T-helper 9 cell (primary cell): ENCODE results near the gene INSYN2B.
"Not testable (repeated sequence)": the region's sequence is repeated elsewhere in the genome, so short reads cannot be mapped to it uniquely, and the experiment has no call there.

Source experiments
- DNase-seq: peaks from one replicate; pipeline ENCODE4 v3.0.0-alpha.2; 2020

Gene INSYN2B

DNA sequence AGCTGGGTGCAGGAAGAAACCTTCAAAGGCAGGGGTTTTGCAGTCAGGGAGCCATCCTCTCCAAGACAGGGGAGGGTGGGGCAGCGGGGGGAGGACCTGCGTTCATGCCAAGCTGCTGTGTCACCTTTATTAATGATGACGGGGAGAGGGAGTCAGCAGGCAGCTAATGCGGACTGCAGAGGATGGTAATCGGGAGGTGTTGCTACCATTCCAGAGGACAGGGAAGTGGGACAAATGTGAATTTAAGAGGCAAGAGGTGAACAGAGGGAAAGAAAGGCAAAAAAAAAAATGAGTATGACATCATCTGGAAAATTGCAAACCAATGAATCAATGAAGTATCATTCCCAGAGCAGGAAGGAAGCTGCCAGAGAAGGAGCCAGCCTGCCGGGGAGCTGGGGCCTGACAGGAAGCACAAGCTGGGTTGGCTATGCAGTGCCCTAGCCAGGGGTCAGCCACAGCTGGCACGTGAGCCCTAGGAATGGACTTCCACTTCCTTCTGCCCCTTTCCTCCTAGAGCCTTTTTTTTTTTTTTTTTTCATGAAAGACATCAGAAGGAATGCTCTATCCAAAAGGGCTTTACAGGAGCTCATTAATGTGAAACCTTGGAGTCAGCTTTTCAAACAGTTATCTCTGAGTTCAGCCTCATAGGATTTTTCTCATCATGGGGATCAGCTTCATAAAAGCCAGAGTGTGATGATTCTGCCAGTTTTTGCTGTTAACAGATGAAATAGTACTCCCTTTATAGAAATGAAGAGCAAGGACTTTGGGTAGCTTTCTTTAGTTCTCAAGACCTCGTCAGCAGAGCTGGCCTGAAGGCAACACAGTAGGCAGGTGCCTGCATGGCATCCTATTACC is 9.2 kb downstream of the INSYN2B start:
- DNase-seq: no peak

DNA sequence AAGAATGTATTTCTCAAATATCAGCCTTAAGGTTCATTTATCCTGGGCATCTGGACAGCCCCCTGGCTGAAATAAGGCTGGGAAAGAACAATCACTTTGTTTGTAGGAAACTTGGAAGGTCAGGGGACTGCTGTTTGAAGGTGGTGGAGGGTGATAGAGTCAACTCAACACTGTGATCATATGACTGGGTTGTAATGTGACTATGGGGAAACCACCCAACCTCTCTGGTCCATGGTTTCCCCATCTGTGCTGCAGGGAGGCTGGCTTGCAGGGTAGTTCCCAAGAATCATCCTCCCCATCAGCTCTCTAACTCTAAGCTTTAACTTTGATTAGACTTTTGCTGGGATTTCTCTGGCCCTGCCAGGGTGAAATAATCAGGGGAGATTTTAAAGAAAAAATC is 10.0 kb downstream of the INSYN2B start:
- no peak for DNase-seq

DNA sequence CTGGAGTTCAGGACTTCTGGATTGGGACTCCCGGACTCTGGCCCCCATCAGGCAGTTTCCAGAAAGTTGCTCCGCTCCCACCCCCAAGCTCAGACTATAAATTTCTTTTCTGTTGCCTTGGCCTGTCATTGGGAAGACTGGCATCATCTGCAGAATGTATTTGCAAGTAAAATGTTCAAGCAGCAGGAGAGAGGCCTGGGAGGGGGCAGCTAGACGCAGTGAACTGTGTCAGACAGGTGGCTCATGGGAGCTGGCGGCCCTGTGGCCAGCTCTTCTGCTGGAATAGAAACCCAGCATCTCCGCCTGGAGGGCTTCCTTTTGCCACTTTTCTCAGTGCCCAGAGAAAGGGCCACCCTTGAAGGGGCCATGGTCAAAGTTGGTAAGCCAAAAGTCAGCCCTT is 16.0 kb downstream of the INSYN2B start:
- DNase-seq: no peak

DNA sequence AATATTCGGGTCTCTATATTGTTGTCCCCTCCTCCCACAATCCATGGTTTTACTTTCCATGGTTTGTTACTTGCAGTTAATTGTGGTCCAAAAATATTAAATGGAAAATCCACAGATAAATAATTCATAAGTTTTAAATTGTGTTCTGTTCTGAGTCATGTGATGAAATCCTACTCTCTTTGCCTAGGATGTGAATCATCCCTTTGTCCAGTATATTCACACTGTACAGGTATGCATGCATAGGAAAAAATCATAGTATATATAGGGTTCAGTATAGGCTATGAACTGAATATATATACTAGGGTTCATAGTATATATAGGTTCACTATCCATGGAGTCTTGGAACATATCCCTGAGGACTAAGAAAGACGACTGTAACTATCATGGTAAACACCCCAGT is 19.6 kb downstream of the INSYN2B start:
- no peak for DNase-seq

DNA sequence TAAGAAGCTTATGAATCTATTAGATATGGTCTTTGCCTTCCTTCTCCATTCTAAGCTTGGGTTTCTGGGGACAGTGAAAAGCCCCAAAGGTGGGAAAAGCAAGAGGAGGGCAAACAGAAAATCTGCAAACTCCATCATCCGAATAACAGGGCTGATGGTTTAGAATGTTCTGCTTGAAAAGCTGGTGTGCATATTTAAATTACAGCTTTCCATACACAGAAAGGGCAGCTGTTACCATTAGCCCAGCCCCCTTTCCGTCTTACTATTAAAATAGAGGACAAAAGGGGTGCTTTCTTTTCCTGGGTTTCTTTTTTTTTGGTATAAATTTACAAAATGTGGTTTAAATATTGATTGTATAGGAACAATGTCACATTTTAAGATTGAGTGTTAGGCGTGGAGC is 22.0 kb downstream of the INSYN2B start:
- DNase-seq: no peak

DNA sequence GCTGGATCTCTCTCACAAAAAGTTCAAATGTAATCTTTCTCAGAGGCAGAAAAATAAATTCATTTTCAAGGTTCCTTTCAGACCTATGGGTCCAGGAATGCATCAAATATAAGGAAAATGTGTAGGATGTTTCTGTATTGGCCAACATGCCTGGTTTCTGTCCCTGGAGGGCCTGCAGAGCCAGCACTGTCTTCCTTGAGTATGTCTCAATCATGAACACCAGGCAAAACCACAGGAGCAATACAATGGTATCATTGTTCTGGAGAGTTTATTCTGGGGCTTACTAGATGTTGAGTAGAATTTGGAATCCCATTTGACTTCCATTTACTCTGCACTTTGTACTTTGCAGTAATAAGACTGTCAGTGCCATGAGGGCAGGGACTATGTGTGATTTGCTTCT is 23.5 kb downstream of the INSYN2B start:
- DNase-seq: no peak

DNA sequence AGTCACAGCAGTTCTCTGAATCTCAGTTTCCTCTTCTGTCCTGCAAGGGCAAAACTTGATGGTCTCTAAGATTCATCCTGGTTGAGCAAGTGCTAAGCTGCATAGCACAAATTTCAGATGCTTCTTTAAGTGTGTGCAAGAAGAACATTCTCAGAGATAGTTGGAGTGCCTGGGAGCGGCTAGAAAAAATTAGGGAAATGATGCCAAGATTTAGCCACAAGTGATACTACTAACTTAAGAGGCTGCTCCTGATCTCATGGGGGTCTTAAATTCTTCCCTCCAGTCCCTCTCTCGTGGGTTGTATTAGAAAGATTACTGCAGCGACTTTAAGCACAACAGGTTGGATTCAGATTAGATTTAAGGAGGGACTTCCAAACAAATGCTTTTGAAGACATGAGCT is 24.2 kb downstream of the INSYN2B start:
- no peak for DNase-seq

DNA sequence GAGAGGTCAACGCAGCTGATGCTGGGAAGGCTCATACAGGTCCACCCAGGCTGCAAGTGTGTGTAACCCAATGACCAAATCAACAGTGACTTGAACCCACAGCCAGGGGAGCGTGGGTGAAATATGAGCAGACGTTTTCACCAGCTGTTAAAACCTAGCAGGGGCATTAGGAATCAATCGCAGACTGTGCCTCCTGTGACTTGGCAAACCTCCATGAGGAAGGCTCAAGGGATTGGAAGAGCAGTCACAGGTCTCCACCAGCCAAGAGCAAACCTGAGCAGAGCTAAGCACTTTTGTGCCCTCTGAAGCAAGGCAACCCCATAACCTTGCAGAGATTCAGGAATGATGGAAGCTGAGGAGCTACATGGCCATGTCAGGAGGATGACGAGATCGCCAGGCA is 25.5 kb downstream of the INSYN2B start:
- DNase-seq: no peak

DNA sequence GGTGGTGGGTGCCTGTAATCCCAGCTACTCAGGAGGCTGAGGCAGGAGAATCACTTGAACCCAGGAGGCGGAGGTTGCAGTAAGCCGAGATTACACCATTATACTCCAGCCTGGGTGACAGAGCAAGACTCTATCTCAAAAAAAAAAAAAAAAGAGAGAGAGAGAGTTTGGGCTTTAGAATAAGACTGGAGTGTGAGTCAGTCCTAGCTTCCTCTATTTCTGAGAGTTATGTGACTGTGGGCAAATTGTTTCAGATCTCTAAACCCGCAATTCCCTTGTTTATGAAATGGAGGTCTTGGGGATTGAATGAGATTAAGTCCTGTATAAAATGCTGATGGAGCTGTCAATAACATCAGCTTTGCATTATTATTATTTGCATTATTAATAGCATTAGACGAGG is 27.1 kb downstream of the INSYN2B start:
- DNase-seq: not testable (repeated sequence)

DNA sequence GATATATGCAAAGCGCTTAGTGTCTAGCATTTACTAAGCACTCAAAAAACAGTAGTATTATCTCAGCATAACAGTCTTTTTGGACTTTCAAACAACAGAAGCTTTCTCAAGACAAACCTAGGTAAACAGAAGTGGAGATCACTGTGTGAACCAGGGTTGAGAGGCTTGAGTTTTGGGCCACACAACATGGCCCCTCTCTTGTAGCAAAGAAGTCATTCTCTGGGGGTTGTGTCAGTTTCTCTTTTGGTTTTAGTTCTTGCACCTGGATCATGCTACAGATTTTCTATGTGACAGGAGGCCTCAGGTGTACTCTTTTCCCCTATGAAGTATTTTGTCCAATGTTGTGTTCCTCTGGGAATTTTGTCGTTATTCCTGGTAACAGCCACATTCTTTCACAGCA is 30.0 kb downstream of the INSYN2B start:
- DNase-seq: no peak

DNA sequence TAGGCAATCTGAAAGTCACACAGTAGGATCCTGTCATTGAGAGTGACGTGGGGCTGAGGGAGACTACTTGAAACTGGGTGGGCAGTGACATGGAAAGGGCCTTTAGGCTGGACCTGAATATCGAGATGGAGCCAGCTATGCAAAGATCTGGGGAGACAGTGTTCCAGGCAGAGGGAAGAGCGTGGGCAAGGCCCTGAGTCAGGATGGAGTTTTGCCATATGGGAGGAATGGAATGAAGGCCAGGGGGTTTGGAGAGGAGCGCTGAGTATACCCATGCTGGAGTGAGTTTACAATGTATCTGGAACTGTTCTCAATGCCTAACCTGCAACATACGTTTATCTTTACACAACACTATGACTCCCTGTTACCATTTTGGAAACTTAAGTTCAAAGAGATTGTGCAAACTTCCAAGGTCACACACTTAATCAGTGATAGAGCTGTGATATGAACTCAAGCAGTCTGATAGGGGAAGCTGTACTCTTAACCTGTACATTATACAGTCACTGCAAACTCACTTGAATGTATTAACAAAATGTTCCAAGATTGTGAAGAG is 33.5 kb downstream of the INSYN2B start:
- no peak for DNase-seq

DNA sequence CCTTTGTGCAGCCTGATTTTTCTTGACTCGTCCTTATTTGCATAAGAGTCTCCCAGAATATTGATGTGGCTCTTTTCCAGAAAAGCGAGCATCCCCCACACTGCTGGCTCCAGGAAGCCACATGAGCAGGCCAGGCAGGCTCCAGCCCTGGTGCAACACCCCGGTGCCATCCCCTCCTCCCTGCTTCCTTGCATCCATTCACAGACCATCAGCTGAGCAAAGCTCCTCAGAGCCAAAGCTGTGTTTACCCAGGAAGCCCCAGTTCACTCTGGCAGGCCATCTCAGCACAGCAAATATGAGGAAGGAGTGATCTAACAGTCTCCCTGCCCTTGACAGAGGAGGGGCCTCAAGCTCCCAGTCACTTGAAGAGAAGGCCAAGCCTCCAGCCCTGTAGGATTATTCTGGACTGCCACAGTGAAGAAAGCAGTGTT is 34.4 kb downstream of the INSYN2B start:
- DNase-seq: no peak

DNA sequence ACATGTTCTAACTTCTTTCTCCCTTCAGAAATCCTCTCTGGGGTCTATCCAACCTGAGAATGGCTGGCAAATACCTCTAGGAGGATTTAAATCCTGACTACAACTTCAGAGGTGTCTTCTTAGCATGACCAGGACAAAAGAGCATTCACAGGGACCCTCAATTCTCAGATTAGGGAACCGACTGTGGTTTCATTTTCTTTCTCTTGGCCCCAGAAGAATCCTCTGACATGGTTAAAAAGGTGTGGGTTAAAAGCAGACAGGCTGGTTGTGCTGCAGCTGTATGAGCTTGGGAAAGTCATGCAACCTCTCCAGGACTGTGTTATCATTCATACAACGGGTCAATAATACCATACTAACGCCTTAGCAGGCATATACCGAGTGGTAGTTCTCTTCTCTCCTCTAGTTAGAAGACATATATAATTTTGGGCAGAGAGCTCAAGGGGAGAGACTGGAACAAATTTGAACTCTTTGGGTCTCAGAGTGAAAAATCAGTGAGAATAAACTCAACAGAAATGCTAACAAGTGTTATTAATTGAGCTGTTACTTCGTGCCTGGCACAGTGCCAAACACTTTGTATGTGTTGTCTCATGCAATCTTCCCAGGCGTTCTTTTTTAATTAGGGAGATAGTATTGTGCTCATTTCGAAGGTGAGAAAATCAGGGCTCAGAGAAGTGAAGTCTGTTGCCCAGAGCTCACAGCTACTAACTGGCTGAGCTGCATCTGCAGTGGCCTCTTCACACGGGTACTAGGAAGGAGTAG is 35.2 kb downstream of the INSYN2B start:
- DNase-seq: no peak

DNA sequence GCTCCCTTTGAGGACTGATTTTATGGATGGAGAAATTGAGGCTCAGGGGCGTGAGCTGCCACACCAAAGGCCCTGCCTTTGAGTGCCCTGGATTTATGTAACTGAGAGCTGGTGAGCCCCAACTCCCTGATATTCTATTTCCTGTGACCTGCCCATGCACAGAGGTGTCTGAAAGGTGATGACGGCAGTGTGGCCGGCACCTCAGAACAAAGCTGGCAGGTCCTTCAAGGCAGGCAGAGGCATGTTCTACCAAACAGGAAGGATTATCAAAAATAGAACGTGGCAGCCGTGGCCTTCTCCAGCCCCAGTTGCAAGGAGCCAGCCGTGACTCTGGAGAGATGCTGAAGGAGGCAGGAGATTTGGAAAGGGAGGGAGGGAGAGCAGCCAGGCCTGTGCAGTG is 36.2 kb downstream of the INSYN2B start:
- DNase-seq: no peak

DNA sequence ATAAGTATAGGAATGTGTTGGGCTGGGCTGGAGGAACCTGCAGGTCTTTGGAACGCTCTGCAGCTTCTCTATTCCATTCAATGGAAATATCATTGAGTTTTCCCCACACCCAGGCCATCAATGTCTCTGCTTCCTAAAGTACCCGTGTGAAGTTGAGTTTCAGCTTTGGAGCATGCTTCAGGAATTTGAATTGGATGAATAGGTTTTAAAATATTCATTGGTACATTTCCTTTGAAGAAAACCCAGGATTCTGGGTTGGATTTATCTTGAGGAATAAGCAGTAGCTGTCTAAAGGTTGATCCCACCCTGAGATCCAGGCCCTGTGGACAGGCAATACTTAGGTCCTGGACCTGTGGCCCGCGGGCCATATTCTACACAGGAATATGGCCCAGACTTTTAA is 37.3 kb downstream of the INSYN2B start:
- DNase-seq: no peak

DNA sequence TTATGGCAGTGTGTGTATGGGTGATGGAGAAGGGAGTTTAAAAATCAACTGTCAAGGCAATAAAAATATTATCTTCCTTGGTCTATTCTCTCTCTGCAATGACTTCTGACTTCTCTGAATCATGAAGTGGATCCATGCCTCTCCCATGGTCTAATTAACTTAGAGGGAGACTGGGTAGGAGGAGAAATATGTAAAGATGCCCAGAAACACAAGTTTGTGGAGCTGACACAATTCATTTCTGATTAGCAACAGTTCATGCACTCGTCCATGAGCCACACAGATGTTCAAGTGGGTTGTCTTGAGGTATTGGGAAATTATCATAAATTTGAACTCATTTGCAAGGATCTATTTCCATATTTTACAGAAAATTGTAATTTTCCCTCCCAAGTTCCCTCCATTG is 38.1 kb downstream of the INSYN2B start:
- no peak for DNase-seq

DNA sequence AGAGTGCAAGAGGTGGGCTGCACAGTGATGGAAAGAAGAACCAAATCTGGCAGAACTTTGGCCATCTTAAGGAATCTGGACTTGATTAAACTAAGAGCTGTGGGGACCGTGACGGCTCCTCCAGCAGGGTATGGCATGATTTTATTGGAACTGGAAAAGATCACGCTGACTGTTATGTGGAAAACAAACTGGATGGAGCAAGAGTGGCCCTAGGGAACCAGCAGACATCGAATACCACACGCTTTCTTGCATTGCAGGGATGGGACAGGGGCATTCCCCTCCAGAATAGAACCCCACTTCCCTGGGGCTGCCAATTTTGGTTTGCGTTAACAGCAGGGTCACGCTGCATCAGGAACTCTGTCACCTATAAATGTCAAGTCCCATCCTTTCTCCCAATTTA is 38.8 kb downstream of the INSYN2B start:
- DNase-seq: no peak

DNA sequence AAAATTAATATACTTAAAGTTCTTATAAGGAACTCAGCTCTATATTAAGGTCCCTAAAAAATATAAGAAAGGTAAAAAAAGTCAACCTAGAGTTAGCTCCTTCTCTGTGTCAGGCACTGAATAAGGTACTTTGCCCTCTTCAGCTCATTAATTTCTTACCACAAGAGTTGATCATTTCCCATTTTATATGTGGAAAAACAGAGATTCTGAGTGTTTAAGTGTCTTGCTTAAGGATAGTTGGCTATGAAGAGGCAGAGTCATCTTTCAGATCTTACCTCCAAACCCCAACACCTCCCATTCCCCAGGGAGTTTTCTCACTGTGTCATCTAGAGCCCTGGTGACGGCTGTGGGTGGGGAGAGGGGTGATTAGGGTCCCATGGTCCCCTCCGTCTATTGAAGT is 40.6 kb downstream of the INSYN2B start:
- no peak for DNase-seq

DNA sequence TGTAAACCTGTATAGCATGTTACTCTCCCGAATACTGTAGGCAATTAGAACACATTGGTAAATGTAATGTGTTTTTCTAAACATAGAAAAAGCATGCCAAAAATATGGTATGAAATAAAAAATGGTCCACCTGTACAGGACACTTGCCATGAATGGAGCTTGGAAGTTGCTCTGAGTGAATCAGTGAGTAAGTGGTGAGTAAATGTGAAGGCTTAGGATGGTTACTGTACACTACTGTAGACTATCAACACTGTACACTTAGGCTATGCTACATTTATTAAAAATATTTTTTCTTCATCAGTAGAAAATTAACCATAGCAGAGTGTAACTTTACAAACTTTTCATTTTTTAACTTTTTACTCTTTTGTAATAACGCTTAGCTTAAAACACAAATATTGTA is 41.9 kb downstream of the INSYN2B start:
- no peak for DNase-seq

DNA sequence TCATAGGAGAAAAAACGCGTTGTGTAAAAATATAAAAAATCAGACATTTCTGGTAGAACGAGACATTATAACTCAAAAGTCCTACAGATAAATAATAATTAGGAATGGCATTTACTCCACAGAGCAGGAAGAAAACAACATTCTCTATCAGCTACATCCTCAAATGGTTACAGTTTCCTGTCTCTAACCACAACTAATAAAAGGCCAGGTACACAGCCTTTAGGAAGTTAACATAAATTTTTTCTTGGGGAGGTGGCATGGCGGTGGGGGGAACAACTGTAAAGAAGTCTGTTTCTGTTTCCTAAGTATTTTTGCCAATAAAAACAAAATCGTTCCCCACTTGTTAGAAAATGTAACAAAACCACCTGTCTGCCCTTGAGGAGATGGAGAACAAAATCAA is 44.5 kb downstream of the INSYN2B start:
- no peak for DNase-seq

DNA sequence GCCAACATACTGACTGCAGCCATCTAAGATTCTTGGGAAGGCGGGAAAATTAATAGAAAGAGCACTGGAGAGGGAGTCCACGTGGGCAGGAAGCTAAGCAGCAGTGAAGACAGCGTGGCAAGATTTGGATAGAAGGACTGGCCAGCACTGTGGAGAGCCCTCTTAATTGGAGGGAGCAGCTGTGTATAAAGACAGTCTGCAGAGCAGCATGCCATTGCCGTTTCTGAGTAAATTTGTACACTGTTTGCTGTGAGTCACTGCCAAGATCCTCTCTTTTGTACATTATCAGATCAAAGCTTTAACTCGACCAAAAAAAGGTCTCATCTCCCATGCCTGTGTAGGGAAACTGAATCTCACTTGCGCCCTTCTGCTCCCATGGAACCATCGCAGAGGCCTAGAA is 45.3 kb downstream of the INSYN2B start:
- no peak for DNase-seq

DNA sequence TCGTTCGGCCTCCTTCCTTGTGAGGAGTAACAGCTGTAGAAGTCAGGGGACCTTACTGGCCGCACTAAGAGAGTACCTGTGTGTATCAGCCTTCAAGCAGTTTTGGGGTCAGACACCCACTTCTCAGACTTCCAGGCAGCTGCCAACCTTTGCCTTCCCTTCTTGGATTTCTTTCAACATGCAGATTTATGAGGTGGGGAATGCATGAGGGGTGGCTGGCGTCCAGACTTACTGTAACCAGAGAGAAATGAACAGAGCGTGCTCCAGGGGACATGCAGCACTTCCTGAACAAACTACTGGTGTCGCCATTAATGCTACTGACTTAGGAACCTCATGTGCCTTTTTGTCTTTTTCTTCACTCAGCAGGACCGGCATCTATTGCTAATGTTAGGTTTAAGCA is 46.7 kb downstream of the INSYN2B start:
- no peak for DNase-seq

DNA sequence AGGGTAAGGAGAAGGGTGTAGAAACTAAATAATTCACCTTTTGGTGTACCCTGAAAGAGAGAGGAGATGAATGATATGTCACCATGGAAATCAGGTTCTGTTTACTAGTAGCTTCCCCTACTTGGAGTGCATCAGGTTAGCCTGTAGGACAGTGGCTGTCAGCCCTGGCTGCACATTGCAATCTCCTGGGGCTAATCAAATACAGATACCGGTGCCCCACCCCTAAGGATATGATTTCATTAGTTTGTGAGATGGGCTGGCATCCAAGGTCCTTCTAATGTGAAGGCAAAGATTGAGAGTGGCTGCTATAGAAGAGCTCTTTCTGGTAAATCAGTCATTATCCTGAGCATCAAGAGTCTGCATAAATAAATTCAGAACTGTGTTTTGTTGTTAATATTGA is 47.2 kb downstream of the INSYN2B start:
- DNase-seq: no peak

DNA sequence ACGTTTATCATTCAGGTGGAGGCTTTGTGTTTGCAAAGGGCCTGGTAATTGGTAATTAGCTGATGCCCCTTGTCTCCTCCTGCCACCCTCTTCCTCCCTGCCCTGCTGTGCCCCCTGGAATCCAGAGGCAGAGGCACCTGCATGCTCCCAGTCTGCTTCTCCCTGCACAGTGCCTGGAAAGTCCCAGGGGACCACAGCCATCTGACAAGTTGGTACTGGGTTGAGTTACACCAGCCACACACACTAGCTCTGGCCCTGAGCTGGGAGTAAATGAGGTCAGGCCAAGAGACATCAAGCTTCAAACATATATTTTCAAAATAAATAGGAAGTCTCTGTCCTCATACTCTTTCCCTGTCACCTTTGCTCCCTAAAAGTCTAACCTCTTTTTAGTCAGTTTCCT is 56.3 kb downstream of the INSYN2B start:
- no peak for DNase-seq
